Stimulated activated CD4-positive, alpha-beta T cell treated with anti-CD3 and anti-CD28 coated beads, Interleukin-15, amount 100 ng/mL, for 24 hours (primary cell): ENCODE data around the gene CREBL2.
"Not testable (repeated sequence)": the region's sequence is repeated elsewhere in the genome, so short reads cannot be mapped to it uniquely, and the experiment has no call there.

ENCODE experiments used
- DNase-seq: peaks from one replicate; pipeline ENCODE4 v3.0.0-alpha.2; 2020

The CREBL2 gene

DNA sequence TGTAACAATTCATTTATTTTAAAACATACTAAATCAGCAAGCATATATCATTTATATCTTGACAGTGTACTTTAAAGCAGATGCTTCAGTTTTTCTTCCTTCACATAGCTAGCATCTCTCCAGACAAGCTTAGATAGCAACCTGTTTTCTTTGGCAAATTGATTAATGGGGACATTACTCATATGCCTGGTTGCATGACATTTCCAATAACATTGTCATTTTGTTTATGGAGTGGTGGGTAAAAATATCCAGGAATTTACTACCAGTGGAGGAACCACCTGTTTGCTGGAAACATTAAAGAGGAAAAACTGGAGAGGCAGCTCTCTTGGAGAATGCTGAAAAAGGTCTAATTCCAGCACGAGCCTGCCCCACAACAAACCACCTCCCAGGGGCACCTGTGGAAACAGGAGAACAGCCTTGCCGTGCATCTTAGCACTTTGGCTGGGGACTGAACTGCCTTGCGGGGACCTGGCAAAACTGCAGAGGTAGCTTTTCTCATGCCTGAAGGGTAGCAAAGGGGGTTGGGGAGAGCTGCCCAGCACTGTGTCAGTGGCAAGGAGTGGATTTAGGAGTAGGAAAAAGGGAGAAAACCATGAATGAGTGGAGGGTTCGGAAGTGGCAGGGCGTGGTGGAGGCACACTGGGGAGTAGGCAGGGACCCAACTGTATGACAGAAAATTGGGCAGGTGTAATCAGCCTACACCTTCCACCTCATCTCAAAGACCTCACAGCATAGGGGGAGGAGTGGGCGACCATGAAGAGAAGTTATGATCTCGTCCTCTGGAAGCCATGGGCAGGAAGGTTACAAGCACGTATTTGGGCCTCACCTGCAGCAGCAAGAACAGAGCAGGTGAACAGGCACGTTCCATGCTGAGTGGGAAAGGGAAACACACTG lies 11.7 kb upstream of the CREBL2 start:
- no peak for DNase-seq

DNA sequence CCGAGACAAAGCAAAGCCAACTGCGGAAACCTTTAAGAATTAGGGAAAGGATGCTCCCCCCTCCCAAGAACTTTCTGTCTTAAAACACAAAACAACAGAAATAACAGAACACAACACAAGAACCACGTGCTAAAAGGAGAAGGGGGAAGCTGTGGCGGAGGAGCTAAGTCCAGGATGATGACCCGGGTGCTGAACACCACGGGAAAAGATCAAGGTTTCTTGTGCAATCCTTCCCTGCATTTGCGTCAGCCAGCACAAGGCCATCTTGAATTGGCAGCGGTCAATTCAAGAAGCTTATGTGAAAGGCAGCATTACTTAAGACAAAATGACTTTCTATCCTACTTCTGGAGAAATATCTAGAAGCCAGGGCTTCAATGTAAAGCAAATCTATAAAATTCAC lies 11.0 kb upstream of the CREBL2 start:
- no peak for DNase-seq

DNA sequence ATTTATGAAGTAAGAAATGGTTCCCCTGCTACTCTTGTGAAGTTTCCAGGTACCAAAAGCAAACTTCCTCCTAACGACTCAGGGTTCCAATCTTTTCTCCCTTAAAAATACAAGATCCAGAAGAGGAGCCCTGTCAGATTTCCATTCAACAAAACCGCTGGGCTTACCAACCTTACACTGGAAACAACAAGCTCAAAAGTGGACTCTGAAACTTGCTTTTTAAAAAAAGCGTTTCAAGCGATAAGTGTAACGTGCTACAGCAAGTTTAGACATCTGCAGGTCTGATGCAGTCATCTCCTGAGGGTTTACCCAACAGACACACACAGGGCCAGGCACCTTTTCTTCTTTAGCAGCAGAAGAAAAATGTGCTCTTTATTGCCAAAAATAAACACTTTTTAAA lies 6.9 kb upstream of the CREBL2 start:
- no peak for DNase-seq

DNA sequence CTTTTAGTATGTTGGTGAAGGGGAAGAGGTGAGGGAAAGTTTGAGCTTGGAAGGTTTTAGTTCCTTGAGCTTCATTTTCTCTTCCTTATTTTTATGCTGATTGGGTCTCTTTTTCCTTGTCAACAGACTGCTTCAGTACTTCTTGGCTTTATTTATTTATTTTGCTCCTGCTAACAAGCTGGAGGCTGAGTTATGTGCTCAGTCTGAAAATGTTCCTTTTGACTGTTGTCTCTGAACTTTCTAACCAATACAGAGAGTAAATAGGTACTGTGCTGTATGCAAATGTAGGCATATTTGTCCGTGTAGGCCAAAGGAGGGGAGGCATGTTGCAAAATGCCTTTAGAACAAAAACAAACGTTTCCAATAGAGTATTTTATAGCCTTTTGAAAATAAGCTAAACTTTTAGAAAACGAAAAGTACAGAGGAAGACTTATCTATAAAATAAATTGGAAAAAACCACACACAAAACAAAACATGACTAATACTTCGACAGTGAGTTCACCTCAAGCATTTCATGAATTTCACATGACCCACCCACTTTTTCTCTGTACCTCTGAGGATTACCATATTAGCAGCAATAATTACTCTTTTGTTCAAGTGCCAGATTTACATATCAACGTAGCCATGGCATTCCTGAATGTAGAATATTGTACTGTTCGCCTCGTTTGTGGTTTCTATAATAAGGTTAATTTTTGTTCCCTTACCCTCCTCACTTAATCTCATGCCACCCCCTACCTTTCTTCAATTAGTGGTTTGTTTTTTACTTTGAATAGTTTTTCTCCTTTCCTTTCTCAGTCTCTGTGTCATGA lies 4.7 kb upstream of the CREBL2 start:
- DNase-seq = no peak

- DNase-seq = peak; percentile 11
Observed at GRCh38 chr12:12608557-12608957, 3.1 kb upstream of the CREBL2 start.

GRCh38 chr12:12609692-12610091 lies 2.0 kb upstream of the CREBL2 start:
- DNase-seq = no peak

GRCh38 chr12:12610711-12611110 lies 965 bp upstream of the CREBL2 start:
- no peak for DNase-seq

DNA sequence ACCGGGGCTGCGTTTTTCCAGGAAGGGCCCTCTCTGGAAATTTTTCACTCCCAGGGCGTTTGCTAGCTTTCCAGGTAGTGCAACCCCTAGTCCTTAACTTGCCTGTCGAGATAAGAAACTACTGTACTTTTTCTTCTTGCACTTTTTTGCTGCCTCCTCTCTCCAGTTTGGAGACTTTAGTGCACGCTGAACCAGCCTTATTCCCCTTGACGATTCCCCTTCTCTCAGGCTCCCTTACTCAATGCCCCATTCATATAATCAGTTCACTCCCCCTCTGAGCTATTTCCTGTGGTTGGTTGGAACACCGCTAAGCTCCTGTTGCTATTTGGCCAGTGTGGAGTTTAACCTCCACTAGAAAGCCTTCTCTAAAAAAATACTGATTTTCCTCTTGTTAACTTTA lies 682 bp downstream of the CREBL2 start:
- peak; percentile 15 for DNase-seq

DNA sequence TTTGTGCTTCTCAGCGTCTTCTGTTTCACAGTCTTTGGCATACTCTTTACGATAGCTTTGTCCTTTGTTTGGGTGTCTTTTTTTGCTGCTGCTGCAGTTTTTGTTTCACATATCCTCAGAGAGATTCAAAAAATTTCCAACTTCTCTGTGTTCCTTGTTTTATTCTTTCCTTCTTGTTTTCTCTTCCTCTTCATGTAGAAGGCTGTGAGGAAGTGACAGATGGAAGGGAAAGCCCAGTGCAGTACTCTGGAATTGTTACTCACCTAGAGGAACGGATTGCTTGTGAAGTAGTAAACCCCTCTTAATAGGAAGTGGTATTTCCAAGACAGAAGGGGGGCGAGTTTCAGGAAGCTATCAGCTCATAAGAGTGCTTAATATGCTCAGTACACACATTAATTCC lies 1.7 kb downstream of the CREBL2 start:
- DNase-seq = peak; percentile 14

GRCh38 chr12:12614342-12614741 lies 2.7 kb downstream of the CREBL2 start:
- no peak for DNase-seq

DNA sequence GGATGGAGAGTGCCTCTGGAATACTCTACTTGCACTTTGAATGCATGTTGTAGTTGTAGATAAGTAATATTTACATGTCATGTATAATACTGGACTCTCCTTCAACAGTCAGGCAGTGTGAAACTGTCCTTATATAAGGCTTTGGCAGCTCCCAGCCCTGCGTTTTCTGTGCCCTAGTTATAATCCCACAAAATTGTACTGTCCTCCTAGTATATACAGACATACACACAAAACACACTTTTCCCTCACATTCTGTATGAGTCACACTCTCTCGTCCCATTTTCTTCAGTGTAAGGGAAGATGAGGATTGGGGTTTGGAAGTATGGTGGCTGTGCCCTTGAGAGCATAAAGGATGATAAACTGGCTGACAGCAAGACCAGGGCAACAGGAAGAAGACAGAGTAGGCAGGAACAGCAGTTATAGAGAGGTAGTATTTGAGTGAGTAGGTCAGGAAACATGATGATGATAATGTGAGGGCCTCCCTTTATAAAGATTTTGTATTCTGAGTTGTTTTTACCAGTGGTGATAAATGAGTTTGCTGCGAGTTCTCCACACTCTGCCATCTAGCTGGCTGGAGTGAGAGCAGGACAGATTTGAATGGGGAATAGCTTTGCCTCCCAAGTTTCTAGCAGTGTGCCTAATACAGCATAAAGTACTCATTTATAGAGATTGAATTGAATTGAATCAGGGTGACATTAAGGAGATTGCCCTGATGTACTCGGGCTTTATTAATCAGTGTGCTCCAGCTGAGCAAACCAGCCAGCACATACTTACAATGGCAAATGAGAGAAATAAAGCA lies 5.0 kb downstream of the CREBL2 start:
- DNase-seq = no peak

DNA sequence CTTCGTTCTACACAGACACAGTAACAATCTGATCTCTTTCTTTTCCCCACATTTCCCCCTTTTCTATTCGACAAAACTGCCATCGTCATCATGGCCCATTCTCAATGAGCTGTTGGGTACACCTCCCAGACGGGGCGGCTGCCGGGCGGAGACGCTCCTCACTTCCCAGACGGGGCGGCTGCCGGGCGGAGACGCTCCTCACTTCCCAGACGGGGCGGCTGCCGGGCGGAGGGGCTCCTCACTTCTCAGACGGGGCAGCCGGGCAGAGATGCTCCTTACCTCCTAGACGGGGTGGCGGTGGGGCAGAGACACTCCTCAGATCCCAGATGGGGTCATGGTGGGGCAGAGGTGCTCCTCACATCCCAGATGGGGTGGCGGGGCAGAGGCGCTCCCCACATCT lies 6.4 kb downstream of the CREBL2 start:
- not testable (repeated sequence) for DNase-seq

DNA sequence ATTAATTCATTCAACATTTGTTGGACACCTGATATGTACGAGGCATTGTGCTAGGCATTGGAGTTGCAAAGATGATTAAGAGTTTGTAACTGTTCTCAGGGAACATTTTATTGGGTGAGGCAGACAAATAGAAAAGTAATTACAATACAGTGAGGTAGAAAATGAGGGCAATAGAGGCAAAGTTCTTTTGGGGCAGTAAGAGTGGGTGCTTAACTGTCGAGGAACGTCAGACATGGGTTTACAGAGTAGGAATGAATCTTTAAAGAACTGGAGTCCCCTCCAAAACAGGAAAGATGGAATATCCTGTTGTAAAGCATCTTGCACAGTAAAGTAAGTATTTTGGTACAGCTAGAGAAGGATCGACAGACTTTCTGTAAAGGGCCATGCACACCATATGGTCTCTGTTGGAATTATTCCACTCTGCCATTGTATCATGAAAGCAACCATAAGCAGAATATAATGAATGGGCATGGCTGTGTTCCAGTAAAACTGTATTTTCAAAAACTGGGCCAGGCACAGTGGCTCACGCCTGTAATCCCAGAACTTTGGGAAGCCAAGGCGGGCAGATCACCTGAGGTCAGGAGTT lies 9.1 kb downstream of the CREBL2 start:
- DNase-seq = no peak

DNA sequence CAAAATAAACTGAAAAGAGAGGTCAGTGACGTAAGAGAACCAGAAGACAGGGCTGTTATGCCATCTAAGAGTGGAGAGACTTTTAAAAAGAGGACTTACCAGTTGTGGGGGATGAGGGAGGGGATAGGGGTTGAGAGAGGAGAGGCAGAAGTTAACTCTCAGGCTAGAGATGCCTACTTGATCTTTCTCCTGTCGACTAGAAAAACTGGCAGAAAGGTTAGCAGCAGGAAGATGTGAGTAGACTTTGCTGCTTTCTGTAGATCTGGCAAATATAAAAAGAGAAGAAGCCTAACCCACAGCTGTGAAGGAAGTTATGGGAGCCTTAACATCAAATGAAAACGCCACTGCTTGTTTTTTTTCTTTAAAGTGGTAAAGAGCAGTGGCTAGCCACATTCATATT lies 10.7 kb downstream of the CREBL2 start:
- DNase-seq = no peak

GRCh38 chr12:12624498-12624992 lies 12.9 kb downstream of the CREBL2 start:
- DNase-seq = no peak

DNA sequence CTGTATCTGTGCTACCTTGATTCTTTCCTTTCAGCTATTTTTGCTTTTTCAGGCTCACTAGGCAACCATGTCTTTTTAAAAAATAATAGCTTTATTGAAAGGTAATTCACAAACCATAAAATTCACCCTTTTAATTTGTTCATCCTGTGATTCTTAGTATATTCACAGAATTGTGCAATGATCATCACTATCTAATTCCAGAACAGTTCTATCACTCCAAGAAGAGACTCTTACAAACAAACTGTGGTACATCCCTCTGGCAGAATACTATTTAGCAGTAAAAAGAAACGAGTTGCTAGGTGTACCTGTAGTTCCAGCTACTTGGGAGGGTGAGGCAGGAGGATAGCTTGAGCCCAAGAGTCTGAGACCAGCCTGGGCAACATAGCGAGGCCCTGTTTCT lies 14.8 kb downstream of the CREBL2 start:
- DNase-seq = no peak

DNA sequence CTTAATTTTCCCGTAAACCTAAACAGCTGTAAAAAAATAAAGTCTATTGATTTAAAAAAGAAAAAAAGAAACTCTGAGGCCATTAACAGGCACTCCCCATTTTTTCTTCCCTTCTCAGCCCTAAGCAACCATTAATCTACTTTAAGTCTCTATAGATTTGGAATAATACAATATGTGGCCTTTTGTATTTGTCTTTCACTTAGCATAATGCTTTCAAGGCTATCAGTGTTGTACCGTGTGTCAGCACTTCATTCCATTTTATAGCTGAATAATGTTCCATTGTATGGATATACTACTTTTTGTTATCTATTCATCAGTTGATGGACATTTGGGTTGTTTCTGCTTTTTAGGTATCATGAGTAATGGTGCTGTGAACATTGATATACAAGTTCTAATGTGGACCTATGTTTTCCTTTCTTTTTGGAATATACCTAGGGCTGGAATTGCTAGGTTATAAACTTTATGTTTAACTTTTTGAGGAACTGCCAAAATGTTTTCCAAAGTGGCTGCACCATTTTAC lies 15.7 kb downstream of the CREBL2 start:
- no peak for DNase-seq

- DNase-seq = no peak
Observed at GRCh38 chr12:12628013-12628412, 16.3 kb downstream of the CREBL2 start.

- no peak for DNase-seq
Observed at GRCh38 chr12:12630850-12631249, 19.2 kb downstream of the CREBL2 start.

GRCh38 chr12:12635651-12636050 lies 24.0 kb downstream of the CREBL2 start:
- no peak for DNase-seq

GRCh38 chr12:12636641-12637040 lies 25.0 kb downstream of the CREBL2 start:
- no peak for DNase-seq

GRCh38 chr12:12639995-12640394 lies 28.3 kb downstream of the CREBL2 start:
- DNase-seq = not testable (repeated sequence)
